Colonic mucosa (tissue), 4 donors: ENCODE data around the gene HS3ST2. TPM values are rescaled to one million over a fixed set of nuclear protein-coding genes. Genes with fewer than 3 reads are reported as not detected.

ENCODE experiments used
- DNase-seq: peaks from one replicate; pipeline ENCODE4 v3.0.0-alpha.2; 2020
- H3K27ac ChIP-seq: fragments of 200-600 bp; one replicate; pipeline ENCODE4 v1.8.0; 2021
- H3K27me3 ChIP-seq: fragments of 200-600 bp; one replicate; pipeline ENCODE4 v1.8.0; 2021
- H3K36me3 ChIP-seq: fragments of 200-600 bp; one replicate; pipeline ENCODE4 v1.8.0; 2021
- H3K4me1 ChIP-seq: fragments of 200-600 bp; one replicate; pipeline ENCODE4 v1.8.0; 2021; ENCODE audit warnings: mild to moderate bottlenecking
- H3K4me3 ChIP-seq: fragments of 200-600 bp; one replicate; pipeline ENCODE4 v1.8.0; 2021
- H3K9ac ChIP-seq, 2 donors: one replicate each; pipeline ENCODE4 v1.7.0; 2013; ENCODE audit warnings: control low read depth in 2 of 2, low read depth in 2 of 2, low read length in 2 of 2
- H3K9me3 ChIP-seq: fragments of 200-600 bp; one replicate; pipeline ENCODE4 v1.8.0; 2021
- intact Hi-C: fragments of 100-400 bp; cut with DNase I; formaldehyde crosslinking; loops from one replicate; pipeline ENCODE4 v1.14.1; 2022
- total RNA-seq, 2 donors: library from RNA; stranded (reverse); fragmentation: NEBNext Ultra II Directional in 1 of 2; extraction: Animal tissue kit (Norgen Biotek cat#: 25700) in 1 of 2; gene quantifications; one replicate each; pipeline ENCODE4 v1.2.1, GENCODE V29; 2021
- TF ChIP-seq, protein P1 (sequence below): fragments of 200-600 bp; IDR thresholded peaks from one replicate; pipeline ENCODE4 v1.8.0; 2022; ENCODE audit warnings: antibody characterized with exemption, mild to moderate bottlenecking
- donor health status: healthy.
- donor health status: DM: no; HTN: no; CAD: no.
- donor health status: DM: no; HTN: no; CAD: no.

The HS3ST2 gene
- total RNA-seq, 2 donors from 2014 or later: 0.24 to 0.47 TPM

DNA sequence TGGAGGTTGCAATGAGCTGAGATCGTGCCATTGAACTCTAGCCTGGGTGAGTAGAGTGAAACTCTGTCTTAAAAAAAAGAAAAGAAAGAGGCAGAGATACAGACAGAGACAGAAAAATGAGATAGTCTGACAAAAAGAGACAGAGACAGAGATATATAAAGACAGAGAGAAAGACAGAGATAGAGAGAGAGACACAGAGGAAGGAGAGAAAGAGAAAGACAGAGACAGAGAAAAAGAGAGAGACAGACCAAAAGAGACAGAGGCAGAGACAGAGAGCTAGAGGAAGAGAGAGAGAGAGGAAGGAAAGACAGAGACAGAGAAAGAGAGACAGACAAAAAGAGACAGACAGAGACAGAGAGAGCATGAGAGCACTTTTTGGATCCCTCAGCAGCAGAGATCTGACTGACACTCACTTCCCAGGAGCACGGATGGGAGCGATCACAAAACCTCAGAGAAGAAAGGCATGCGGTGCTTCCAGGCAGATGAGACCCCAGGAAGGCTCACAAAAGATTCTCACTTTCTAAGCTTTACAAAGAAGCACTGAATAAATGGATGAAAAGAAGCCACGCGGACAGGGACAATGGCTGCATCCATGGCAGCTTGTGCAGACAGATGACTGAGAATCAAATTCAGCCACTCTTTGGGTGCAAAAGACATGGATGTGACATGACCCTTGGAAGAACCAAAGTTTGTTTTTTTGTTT, 38.6 kb upstream of the HS3ST2 start:
- DNase-seq: no peak
- Histone ChIP-seq H3K27ac (no peak overlapping the region), H3K9me3 (no peaks in the 10 kb centered on the region), H3K27me3 (no peaks in the 10 kb centered on the region), H3K4me1 (no peaks in the 10 kb centered on the region), H3K9ac (no peak overlapping the region), H3K4me3 (no peak overlapping the region), H3K36me3 (no peaks in the 10 kb centered on the region)
- intact Hi-C loops: no loop called here
- TF ChIP-seq, protein P1, sequence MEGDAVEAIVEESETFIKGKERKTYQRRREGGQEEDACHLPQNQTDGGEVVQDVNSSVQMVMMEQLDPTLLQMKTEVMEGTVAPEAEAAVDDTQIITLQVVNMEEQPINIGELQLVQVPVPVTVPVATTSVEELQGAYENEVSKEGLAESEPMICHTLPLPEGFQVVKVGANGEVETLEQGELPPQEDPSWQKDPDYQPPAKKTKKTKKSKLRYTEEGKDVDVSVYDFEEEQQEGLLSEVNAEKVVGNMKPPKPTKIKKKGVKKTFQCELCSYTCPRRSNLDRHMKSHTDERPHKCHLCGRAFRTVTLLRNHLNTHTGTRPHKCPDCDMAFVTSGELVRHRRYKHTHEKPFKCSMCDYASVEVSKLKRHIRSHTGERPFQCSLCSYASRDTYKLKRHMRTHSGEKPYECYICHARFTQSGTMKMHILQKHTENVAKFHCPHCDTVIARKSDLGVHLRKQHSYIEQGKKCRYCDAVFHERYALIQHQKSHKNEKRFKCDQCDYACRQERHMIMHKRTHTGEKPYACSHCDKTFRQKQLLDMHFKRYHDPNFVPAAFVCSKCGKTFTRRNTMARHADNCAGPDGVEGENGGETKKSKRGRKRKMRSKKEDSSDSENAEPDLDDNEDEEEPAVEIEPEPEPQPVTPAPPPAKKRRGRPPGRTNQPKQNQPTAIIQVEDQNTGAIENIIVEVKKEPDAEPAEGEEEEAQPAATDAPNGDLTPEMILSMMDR: no peak

DNA sequence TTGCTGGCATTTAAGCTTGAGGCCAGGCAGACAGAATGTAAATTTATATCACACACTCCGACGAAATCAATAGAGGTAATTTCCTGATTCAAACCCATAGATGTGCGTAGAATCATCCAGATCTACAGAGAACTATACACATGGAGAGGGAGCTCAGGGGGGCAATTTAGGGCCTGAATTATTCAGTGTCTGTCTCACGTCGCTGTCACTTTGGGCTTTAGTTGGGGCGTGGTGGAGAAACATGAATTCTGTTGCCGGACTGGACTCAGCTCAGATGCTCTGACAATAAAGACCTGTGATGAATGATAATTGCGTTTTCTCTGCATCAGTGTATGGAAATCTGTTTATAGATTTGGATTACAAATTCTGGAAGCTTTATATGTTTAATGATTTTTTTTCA, 32.5 kb upstream of the HS3ST2 start:
- intact Hi-C loops: no loop called here

DNA sequence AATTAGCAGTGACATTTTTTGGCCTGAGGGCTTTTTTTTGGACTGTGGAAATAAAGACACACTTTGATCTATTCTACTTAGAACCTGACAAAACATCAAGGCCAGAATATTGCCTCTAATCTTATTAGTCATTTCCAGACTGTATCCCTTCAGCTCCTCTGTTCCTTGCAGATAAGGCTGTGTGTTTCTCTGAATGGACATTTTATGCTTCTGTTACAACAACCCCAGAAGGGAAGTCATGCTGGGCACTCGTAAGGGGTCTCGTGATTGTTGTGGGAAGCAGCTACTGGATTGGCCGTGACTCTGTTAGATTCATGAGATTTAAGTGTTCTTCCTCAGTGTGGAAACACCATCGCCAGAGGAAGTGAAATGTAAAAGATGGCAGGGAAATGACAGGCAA, 31.6 kb upstream of the HS3ST2 start:
- Histone ChIP-seq H3K27ac (no peak overlapping the region), H3K9me3 (no peaks in the 10 kb centered on the region), H3K36me3 (no peaks in the 10 kb centered on the region), H3K27me3 (no peaks in the 10 kb centered on the region), H3K4me1 (no peaks in the 10 kb centered on the region), H3K9ac (no peak overlapping the region), H3K4me3 (no peak overlapping the region)
- intact Hi-C loops: no loop called here
- no peak for DNase-seq
- TF ChIP-seq, protein P1: no peak

More for the DNA sequence above, 32.5 kb upstream of the HS3ST2 start:
- Histone ChIP-seq H3K27me3 (no peaks in the 10 kb centered on the region), H3K4me3 (no peak overlapping the region), H3K4me1 (no peaks in the 10 kb centered on the region), H3K27ac (no peak overlapping the region), H3K9me3 (no peaks in the 10 kb centered on the region), H3K9ac (no peak overlapping the region), H3K36me3 (no peaks in the 10 kb centered on the region)
- no peak for DNase-seq
- TF ChIP-seq, protein P1: no peak

DNA sequence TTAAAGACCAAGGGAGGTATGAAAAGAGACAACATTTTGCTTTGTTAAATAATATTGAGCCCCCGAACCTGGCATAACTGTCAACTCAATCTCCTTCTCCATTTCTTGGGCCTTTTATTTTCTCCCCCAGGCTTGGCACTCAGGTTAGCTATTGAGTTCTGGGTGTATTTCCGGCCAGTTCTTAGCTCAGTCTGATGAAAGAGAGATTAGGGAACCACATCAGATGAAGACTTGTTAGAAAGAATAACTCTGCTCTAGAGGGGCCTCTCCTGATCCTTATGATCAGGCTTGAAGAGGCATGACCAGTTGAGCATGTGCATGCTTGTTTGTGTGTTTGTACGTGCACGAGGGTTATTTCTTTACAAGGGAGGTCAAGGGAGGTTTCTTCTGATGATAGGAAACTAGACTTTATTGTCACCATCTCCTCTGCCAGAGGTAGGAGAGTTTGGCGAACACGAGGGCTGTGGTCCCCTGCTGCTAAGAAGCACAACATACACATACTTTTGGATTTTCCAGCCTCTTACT, 29.2 kb upstream of the HS3ST2 start:
- intact Hi-C loops: no loop called here
- H3K9me3 ChIP-seq: no peaks in the 10 kb centered on the region
- TF ChIP-seq, protein P1: no peak
- H3K4me1 ChIP-seq: no peaks in the 10 kb centered on the region
- H3K27ac ChIP-seq: no peak overlapping the region
- H3K9ac ChIP-seq: no peak overlapping the region
- H3K27me3 ChIP-seq: no peaks in the 10 kb centered on the region
- DNase-seq: no peak
- H3K36me3 ChIP-seq: no peaks in the 10 kb centered on the region
- H3K4me3 ChIP-seq: no peak overlapping the region

DNA sequence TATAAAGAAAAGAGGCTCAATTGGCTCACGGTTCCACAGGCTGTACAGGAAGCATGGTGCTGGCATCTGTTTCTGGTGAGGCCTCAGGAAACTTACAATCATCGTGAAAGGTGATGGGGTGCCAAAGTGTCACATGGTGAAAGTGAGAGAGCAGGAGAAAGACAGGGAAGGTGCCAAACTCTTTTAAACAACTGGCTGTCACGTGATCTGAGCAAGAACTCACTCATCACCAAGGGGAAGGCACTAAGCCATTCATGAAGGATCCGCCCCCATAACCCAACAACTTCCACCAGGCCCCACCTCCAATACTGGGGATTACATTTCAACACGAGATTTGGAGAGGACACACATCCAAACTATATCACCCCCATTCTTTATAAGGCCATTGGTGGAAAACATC, 28.4 kb upstream of the HS3ST2 start:
- Histone ChIP-seq H3K4me1 (no peaks in the 10 kb centered on the region), H3K9ac (no peak overlapping the region), H3K4me3 (no peak overlapping the region), H3K9me3 (no peaks in the 10 kb centered on the region), H3K27me3 (no peaks in the 10 kb centered on the region), H3K27ac (no peak overlapping the region), H3K36me3 (no peaks in the 10 kb centered on the region)
- no peak for DNase-seq
- intact Hi-C loops: no loop called here
- TF ChIP-seq, protein P1: no peak
